Aorta (tissue), 5 donors: ENCODE results near the gene CDC42BPB. TPM values are rescaled to one million over a fixed set of nuclear protein-coding genes. Genes with fewer than 3 reads are reported as not detected.

Source experiments
- ATAC-seq: fragments of 200-7000 bp; cut with Tn5 transposase; one replicate; pipeline ENCODE4 v1.9.1; 2022; ENCODE audit warnings: moderate library complexity; ENCODE audit not compliant: low FRiP score
- DNase-seq, 2 donors: peaks; one replicate each; pipeline ENCODE4 v3.0.0-alpha.2; 2020
- H3K27ac ChIP-seq, 2 donors: one replicate each; pipeline ENCODE4 v1.5.1; 2013; ENCODE audit warnings: low read length in 2 of 2, mild to moderate bottlenecking in 2 of 2, moderate library complexity in 2 of 2, control low read depth in 1 of 2, inconsistent platforms in 1 of 2, low read depth in 1 of 2
- H3K27me3 ChIP-seq, 2 donors: one replicate each; pipeline ENCODE4 v1.6.1; 2013; ENCODE audit warnings: control low read depth in 1 of 2, low read length in 1 of 2, mild to moderate bottlenecking in 1 of 2, moderate library complexity in 1 of 2; ENCODE audit not compliant: insufficient read depth in 2 of 2, control insufficient read depth in 1 of 2
- H3K36me3 ChIP-seq, 2 donors: one replicate each; pipeline ENCODE4 v1.6.1; 2013; ENCODE audit warnings: control low read depth in 1 of 2, low read length in 1 of 2, mild to moderate bottlenecking in 1 of 2; ENCODE audit not compliant: insufficient read depth in 2 of 2, control insufficient read depth in 1 of 2
- H3K4me1 ChIP-seq, 2 donors: one replicate each; pipeline ENCODE4 v1.6.1; 2013; ENCODE audit warnings: low read length in 2 of 2, control low read depth in 1 of 2, mild to moderate bottlenecking in 1 of 2, moderate library complexity in 1 of 2; ENCODE audit not compliant: insufficient read depth in 2 of 2, control insufficient read depth in 1 of 2
- H3K4me3 ChIP-seq, 2 donors: one replicate each; pipeline ENCODE4 v1.5.1; 2013; ENCODE audit warnings: low read length in 2 of 2, control low read depth in 1 of 2, mild to moderate bottlenecking in 1 of 2
- H3K9me3 ChIP-seq: one replicate; pipeline ENCODE4 v1.6.1; 2013; ENCODE audit warnings: mild to moderate bottlenecking, low read length; ENCODE audit not compliant: control insufficient read depth
- whole genome bisulfite sequencing, 2 donors: extraction: QIAGEN DNeasy Blood & Tissue Kit; methylation state at CpG; one replicate each; pipeline ENCODE4 v1.1.7; 2013; 5-methylcytosine and 5-hydroxymethylcytosine counted together
- intact Hi-C, 2 donors: fragments of 100-400 bp; cut with DNase I; formaldehyde crosslinking; loops; one replicate each; pipeline versions ENCODE4 v1.14.2 to v1.15.0; 2022
- polyA plus RNA-seq, 2 donors: library from polyadenylated mRNA; stranded (reverse); fragments of 200-250 nt; gene quantifications; one replicate each; pipeline ENCODE4 v1.2.3, GENCODE V29; 2013
- total RNA-seq, 2 donors: library from RNA; stranded (reverse); fragmentation: NEBNext Ultra II Directional; extraction: Animal tissue kit (Norgen Biotek cat#: 25700); gene quantifications; one replicate each; pipeline ENCODE4 v1.2.1, GENCODE V29; 2021
- donor health status: healthy with polysubstance abuse.
- donor health status: Bipolar disorder and iron deficiency.
- donor health status: DM: no; HTN: no; CAD: no.
- donor health status: DM: no; HTN: no; CAD: no.
- donor health status: DM: yes; HTN: yes; CAD: no.

CDC42BPB gene
- total and polyA plus RNA-seq, 4 donors = 18.4 to 101 (median 63.8) TPM

- ATAC-seq (peak; percentile 24), DNase-seq (peak in 1 of 2 donors; percentile 49)
- Histone ChIP-seq H3K27ac (no peak overlapping the region), H3K36me3 (no peaks in the 10 kb centered on the region), H3K27me3 (no peaks in the 10 kb centered on the region), H3K4me1 (no peaks in the 10 kb centered on the region), H3K9me3 (no peaks in the 10 kb centered on the region), H3K4me3 (no peak overlapping the region)
- WGBS, 2 donors = 81 to 88% methylated on average over 31 of the region's 31 CpGs
- intact Hi-C loops = no loop called here
Measured at GRCh38 chr14:103020271-103021170, 36.8 kb downstream of the CDC42BPB start.

GRCh38 chr14:103019826-103020225 is 37.5 kb downstream of the CDC42BPB start:
- ATAC-seq = no peak
- DNase-seq = peak in 1 of 2 donors; percentile 51
- intact Hi-C loops = no loop called here
- Histone ChIP-seq H3K27me3 (no peaks in the 10 kb centered on the region), H3K4me1 (no peaks in the 10 kb centered on the region), H3K36me3 (no peaks in the 10 kb centered on the region), H3K4me3 (no peak overlapping the region), H3K27ac (no peak overlapping the region), H3K9me3 (no peaks in the 10 kb centered on the region)
- WGBS, 2 donors = 84% methylated on average over 7 of the region's 7 CpGs

- H3K36me3 ChIP-seq = no peaks in the 10 kb centered on the region
- no peaks in the 10 kb centered on the region for H3K27me3 ChIP-seq
- no peak for ATAC-seq
- intact Hi-C loops = no loop called here
- no peak overlapping the region for H3K27ac ChIP-seq
- WGBS, 2 donors = 96 to 97% methylated on average over 11 of the region's 11 CpGs
- DNase-seq = peak in 1 of 2 donors; percentile 55
- H3K4me3 ChIP-seq = no peak overlapping the region
- peaks cover 0 to 2% of the 10 kb centered on the region in 2 donors for H3K4me1 ChIP-seq
- no peaks in the 10 kb centered on the region for H3K9me3 ChIP-seq
Measured at GRCh38 chr14:103019236-103019635, 38.1 kb downstream of the CDC42BPB start.

- DNase-seq (no peak), ATAC-seq (no peak)
- Histone ChIP-seq H3K36me3 (no peaks in the 10 kb centered on the region), H3K4me1 (peaks cover 0 to 2% of the 10 kb centered on the region in 2 donors), H3K27me3 (no peaks in the 10 kb centered on the region), H3K27ac (no peak overlapping the region), H3K4me3 (no peak overlapping the region), H3K9me3 (no peaks in the 10 kb centered on the region)
- 94 to 97% methylated on average over 6 of the region's 6 CpGs for WGBS, 2 donors
- intact Hi-C loops = no loop called here
Measured at GRCh38 chr14:103016594-103016993, 40.8 kb downstream of the CDC42BPB start.

- 29 to 36% methylated on average over 9 of the region's 9 CpGs for WGBS, 2 donors
- peaks cover 0 to 2% of the 10 kb centered on the region in 2 donors for H3K4me1 ChIP-seq
Measured at GRCh38 chr14:103016071-103016470, 41.3 kb downstream of the CDC42BPB start.

GRCh38 chr14:103015426-103015825 is 41.9 kb downstream of the CDC42BPB start:
- Histone ChIP-seq H3K9me3 (no peaks in the 10 kb centered on the region), H3K36me3 (no peaks in the 10 kb centered on the region), H3K27me3 (no peaks in the 10 kb centered on the region), H3K27ac (no peak overlapping the region), H3K4me1 (peaks cover 0 to 2% of the 10 kb centered on the region in 2 donors), H3K4me3 (no peak overlapping the region)
- DNase-seq = peak in 1 of 2 donors; percentile 7
- intact Hi-C loops = no loop called here
- ATAC-seq = no peak
- 95 to 96% methylated on average over 5 of the region's 5 CpGs for WGBS, 2 donors

More at GRCh38 chr14:103016071-103016470, 41.3 kb downstream of the CDC42BPB start:
- ATAC-seq (peak; percentile 16), DNase-seq (peak in 1 of 2 donors; percentile 78)
- no peak overlapping the region for H3K27ac ChIP-seq
- no peaks in the 10 kb centered on the region for H3K27me3 ChIP-seq
- intact Hi-C loops = no loop called here
- H3K4me3 ChIP-seq = no peak overlapping the region
- H3K9me3 ChIP-seq = no peaks in the 10 kb centered on the region
- H3K36me3 ChIP-seq = no peaks in the 10 kb centered on the region

- no peaks in the 10 kb centered on the region for H3K36me3 ChIP-seq
- ATAC-seq = no peak
- WGBS, 2 donors = 67 to 68% methylated on average over 11 of the region's 11 CpGs
- intact Hi-C loops = no loop called here
- no peak overlapping the region for H3K27ac ChIP-seq
- no peaks in the 10 kb centered on the region for H3K9me3 ChIP-seq
- peak in 1 of 2 donors; percentile 15 for DNase-seq
- no peaks in the 10 kb centered on the region for H3K27me3 ChIP-seq
- H3K4me1 ChIP-seq = peaks cover 0 to 2% of the 10 kb centered on the region in 2 donors
- H3K4me3 ChIP-seq = no peak overlapping the region
Measured at GRCh38 chr14:103014466-103015228, 42.7 kb downstream of the CDC42BPB start.

- Histone ChIP-seq H3K36me3 (no peaks in the 10 kb centered on the region), H3K9me3 (no peaks in the 10 kb centered on the region), H3K4me1 (peaks cover 0 to 2% of the 10 kb centered on the region in 2 donors), H3K4me3 (no peak overlapping the region), H3K27ac (no peak overlapping the region), H3K27me3 (no peaks in the 10 kb centered on the region)
- DNase-seq (peak in 1 of 2 donors; percentile 53), ATAC-seq (no peak)
- intact Hi-C loops = no loop called here
- WGBS, 2 donors = 96 to 98% methylated on average over 12 of the region's 12 CpGs
Measured at GRCh38 chr14:103013028-103013427, 44.3 kb downstream of the CDC42BPB start.
